Endodermal cell (in vitro differentiated cells): ENCODE results near the gene NCOA6. TPM values are rescaled to one million over a fixed set of nuclear protein-coding genes. Genes with fewer than 3 reads are reported as not detected.
A peak's percentile ranks its signal among the peaks of the same experiment; 100 is the strongest.

Source experiments
- DNase-seq: peaks from one replicate; pipeline ENCODE4 v3.0.0-alpha.2; 2017
- H3K27ac ChIP-seq: 2 replicates; pipeline ENCODE4 v1.5.1; 2013; ENCODE audit warnings: mild to moderate bottlenecking, low read depth, low read length, moderate library complexity
- H3K27me3 ChIP-seq: 2 replicates; pipeline ENCODE4 v1.6.1; 2013; ENCODE audit warnings: mild to moderate bottlenecking, low read length, moderate library complexity; ENCODE audit not compliant: insufficient read depth, control insufficient read depth, poor library complexity, severe bottlenecking
- H3K36me3 ChIP-seq: 2 replicates; pipeline ENCODE4 v1.7.0; 2013; ENCODE audit warnings: mild to moderate bottlenecking, low read length, moderate library complexity; ENCODE audit not compliant: control insufficient read depth, insufficient read depth
- H3K4me1 ChIP-seq: one replicate; pipeline ENCODE4 v1.7.0; 2013; ENCODE audit warnings: low read length; ENCODE audit not compliant: control insufficient read depth, insufficient read depth
- H3K4me3 ChIP-seq: 2 replicates; pipeline ENCODE4 v1.5.1; 2013; ENCODE audit warnings: mild to moderate bottlenecking, low read length, moderate library complexity
- H3K9ac ChIP-seq: 2 replicates; pipeline ENCODE4 v1.6.1; 2013; ENCODE audit warnings: mild to moderate bottlenecking, low read length, moderate library complexity; ENCODE audit not compliant: poor library complexity, severe bottlenecking; ENCODE audit errors: extremely low read depth
- H3K9me3 ChIP-seq: 2 replicates; pipeline ENCODE4 v1.6.1; 2013; ENCODE audit warnings: mild to moderate bottlenecking, low read length, moderate library complexity; ENCODE audit not compliant: control insufficient read depth
- H3K27ac Mint-ChIP-seq: 2 replicates; pipeline ENCODE4 v1.8.0; 2020; ENCODE audit warnings: mixed read lengths
- H3K27me3 Mint-ChIP-seq: 2 replicates; pipeline ENCODE4 v1.8.0; 2021; ENCODE audit warnings: mild to moderate bottlenecking, mixed read lengths; ENCODE audit not compliant: insufficient read depth
- H3K36me3 Mint-ChIP-seq: 2 replicates; pipeline ENCODE4 v1.8.0; 2020; ENCODE audit warnings: low read depth, mixed read lengths
- H3K4me1 Mint-ChIP-seq: 2 replicates; pipeline ENCODE4 v1.8.0; 2020; ENCODE audit warnings: mixed read lengths
- H3K4me3 Mint-ChIP-seq: 2 replicates; pipeline ENCODE4 v1.8.0; 2020; ENCODE audit warnings: mild to moderate bottlenecking, moderate library complexity, mixed read lengths
- H3K9me3 Mint-ChIP-seq: 2 replicates; pipeline ENCODE4 v1.8.0; 2020; ENCODE audit warnings: mild to moderate bottlenecking, mixed read lengths
- whole genome bisulfite sequencing, 2 experiments: methylation state at CpG; one replicate each; pipeline versions ENCODE4 v1.1.5 to v1.1.7; 2013; ENCODE audit warnings: missing lambda C conversion rate in 2 of 2, mixed read lengths in 1 of 2; ENCODE audit not compliant: insufficient coverage in 1 of 2, insufficient read length in 1 of 2; 5-methylcytosine and 5-hydroxymethylcytosine counted together
- total RNA-seq, 2 donors: library from RNA; stranded (reverse); fragmentation: NEBNext Ultra II Directional in 1 of 2; extraction: Animal tissue kit (Norgen Biotek cat#: 25700) in 1 of 2; gene quantifications; 2 replicates in 1 of 2; 3 replicates in 1 of 2; pipeline ENCODE4 v1.2.1, GENCODE V29; 2021
- TF ChIP-seq, protein P1 (sequence below): fragments of 200-600 bp; sonication (generic); conservative IDR thresholded peaks from 2 replicates; pipeline ENCODE4 v1.5.0; 2021; ENCODE audit warnings: antibody characterized with exemption, mild to moderate bottlenecking

The NCOA6 gene
- total RNA-seq, 2 donors from 2014 or later, result 27.1 to 37.4 TPM

DNA sequence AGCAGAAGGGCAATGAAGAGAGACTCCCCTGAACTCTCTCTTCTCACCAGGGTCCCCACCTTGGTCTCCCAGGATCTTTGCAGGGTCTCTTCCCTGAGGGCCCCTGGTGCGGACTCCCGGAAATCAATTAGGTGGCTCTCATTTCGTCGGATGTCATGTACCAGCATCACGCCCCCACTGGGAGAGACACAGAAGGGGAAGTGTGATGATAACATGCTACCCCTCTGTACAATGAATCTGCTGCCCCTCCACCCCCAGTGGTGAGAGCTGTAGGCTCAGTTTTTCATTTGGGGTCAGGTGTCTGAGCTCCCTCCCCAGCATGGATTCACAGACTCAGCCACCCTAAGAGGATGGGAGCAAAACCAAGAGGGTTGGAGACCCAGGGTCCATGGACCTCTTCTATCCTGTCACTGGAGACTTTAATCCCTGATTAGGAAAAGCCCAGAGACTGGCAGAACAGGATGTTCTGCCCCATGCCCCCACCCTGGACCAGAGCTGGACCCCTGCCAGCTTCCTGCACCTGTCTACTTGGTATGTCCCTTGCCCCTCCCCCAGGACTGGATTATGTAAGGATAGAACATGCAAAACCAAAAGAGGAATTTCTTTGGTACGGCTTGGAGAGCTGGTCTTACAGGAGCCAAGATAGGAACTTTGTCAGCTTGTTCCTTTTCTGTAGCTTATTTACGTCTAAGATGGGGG is 36.1 kb upstream of the NCOA6 start:
- TF ChIP-seq, protein P1, sequence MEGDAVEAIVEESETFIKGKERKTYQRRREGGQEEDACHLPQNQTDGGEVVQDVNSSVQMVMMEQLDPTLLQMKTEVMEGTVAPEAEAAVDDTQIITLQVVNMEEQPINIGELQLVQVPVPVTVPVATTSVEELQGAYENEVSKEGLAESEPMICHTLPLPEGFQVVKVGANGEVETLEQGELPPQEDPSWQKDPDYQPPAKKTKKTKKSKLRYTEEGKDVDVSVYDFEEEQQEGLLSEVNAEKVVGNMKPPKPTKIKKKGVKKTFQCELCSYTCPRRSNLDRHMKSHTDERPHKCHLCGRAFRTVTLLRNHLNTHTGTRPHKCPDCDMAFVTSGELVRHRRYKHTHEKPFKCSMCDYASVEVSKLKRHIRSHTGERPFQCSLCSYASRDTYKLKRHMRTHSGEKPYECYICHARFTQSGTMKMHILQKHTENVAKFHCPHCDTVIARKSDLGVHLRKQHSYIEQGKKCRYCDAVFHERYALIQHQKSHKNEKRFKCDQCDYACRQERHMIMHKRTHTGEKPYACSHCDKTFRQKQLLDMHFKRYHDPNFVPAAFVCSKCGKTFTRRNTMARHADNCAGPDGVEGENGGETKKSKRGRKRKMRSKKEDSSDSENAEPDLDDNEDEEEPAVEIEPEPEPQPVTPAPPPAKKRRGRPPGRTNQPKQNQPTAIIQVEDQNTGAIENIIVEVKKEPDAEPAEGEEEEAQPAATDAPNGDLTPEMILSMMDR, result no peak
- Mint-ChIP-seq H3K27ac (no peak overlapping the region), H3K27me3 (no peaks in the 10 kb centered on the region), H3K4me3 (no peak overlapping the region), H3K9me3 (no peaks in the 10 kb centered on the region), H3K36me3 (peaks cover 61% of the 10 kb centered on the region), H3K4me1 (no peaks in the 10 kb centered on the region)
- Histone ChIP-seq H3K27ac (no peak overlapping the region), H3K9me3 (no peaks in the 10 kb centered on the region), H3K4me1 (no peaks in the 10 kb centered on the region), H3K4me3 (no peak overlapping the region), H3K27me3 (no peaks in the 10 kb centered on the region), H3K9ac (no peak overlapping the region), H3K36me3 (peaks cover 18% of the 10 kb centered on the region)
- WGBS, 2 experiments, result 92 to 100% methylated on average over 5 to 7 of the region's 7 CpGs
- peak; percentile 32 for DNase-seq

DNA sequence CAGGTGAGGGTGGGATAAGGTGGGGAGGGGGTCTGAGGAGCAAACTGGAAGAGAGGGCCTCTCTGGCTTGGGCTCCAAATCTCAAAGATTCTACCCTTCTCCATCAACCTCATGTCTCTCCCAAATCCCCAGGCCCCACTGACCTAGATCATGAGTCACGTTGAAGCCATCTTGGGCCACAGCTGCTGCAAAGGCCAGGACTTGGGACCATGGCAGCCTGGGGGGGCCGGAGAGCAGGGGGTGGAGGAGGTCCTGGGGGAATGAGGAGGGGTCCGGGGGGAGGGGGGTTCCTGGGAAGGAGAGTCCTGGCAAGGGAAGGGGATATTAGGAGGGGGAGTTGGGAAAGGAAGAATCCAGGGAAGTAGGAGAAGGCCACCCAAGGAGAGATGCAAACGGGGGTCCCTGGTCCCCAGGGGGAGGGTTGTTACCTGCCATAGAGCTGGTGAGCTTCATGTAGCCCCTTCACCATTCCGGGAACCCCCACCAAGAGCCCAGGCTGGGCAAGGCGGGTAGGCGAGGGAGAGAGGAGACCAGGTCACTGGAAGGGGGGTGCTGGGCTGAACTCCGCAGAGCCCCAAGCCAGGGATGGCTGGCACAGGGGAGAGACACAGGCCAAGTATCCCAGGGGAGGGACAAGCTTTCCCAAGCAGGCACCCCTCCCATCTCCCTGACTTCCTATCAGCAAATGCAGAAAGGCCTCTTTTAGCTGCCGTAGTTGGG is 34.5 kb upstream of the NCOA6 start:
- Mint-ChIP-seq H3K9me3 (no peaks in the 10 kb centered on the region), H3K36me3 (peaks cover 65% of the 10 kb centered on the region), H3K4me3 (no peak overlapping the region), H3K27me3 (no peaks in the 10 kb centered on the region), H3K27ac (no peak overlapping the region), H3K4me1 (no peaks in the 10 kb centered on the region)
- no peak for DNase-seq
- Histone ChIP-seq H3K27me3 (no peaks in the 10 kb centered on the region), H3K36me3 (peaks cover 22% of the 10 kb centered on the region), H3K4me1 (no peaks in the 10 kb centered on the region), H3K4me3 (no peak overlapping the region), H3K9me3 (no peaks in the 10 kb centered on the region), H3K27ac (no peak overlapping the region), H3K9ac (no peak overlapping the region)
- WGBS, 2 experiments, result 90 to 100% methylated on average over 2 to 9 of the region's 9 CpGs
- TF ChIP-seq, protein P1, result no peak

DNA sequence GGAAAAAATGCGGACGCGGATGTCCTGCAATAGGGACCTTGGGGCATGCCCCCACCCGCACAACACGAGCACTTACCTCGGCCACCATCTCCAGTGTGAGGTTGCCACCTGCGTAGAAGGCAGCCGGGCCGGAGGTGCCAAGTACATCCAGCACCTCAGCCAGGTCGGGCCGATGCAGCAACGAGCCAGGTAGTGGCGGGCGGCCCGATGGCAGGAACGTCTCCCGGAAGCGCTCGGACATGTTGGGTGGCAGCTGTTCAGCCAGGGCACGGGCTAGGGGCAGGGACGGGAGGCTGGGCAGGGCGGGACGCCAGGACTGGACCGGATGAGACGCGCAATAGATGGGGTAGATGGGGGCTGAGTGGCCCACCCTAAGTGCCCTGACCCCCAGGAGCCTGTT is 33.9 kb upstream of the NCOA6 start:
- H3K4me1 Mint-ChIP-seq, result no peaks in the 10 kb centered on the region
- no peak overlapping the region for H3K4me3 ChIP-seq
- no peaks in the 10 kb centered on the region for H3K9me3 ChIP-seq
- WGBS, 2 experiments, result 95 to 100% methylated on average over 11 to 26 of the region's 26 CpGs
- TF ChIP-seq, protein P1, result no peak
- H3K9me3 Mint-ChIP-seq, result no peaks in the 10 kb centered on the region
- no peaks in the 10 kb centered on the region for H3K27me3 ChIP-seq
- peaks cover 27% of the 10 kb centered on the region for H3K36me3 ChIP-seq
- H3K27ac Mint-ChIP-seq, result no peak overlapping the region
- H3K4me1 ChIP-seq, result no peaks in the 10 kb centered on the region
- no peak overlapping the region for H3K27ac ChIP-seq
- no peaks in the 10 kb centered on the region for H3K27me3 Mint-ChIP-seq
- no peak for DNase-seq
- H3K4me3 Mint-ChIP-seq, result no peak overlapping the region
- H3K9ac ChIP-seq, result no peak overlapping the region
- H3K36me3 Mint-ChIP-seq, result peaks cover 70% of the 10 kb centered on the region
